HG03066 (cell line): ENCODE measurements around the gene NDUFV1.
"Not testable (repeated sequence)": the region's sequence is repeated elsewhere in the genome, so short reads cannot be mapped to it uniquely, and the experiment has no call there.

Experiments used
- ATAC-seq: cut with Tn5 transposase; IDR thresholded peaks from one replicate; pipeline ENCODE4 v1.9.1; 2021; ENCODE audit warnings: low read depth; ENCODE audit not compliant: unreplicated experiment

NDUFV1 gene

GRCh38 chr11:67585911-67586310 lies 20.8 kb upstream of the NDUFV1 start:
- ATAC-seq, result no peak

GRCh38 chr11:67586568-67587250 lies 20.0 kb upstream of the NDUFV1 start:
- no peak for ATAC-seq

GRCh38 chr11:67588136-67588503 lies 18.6 kb upstream of the NDUFV1 start:
- no peak for ATAC-seq

- ATAC-seq, result not testable (repeated sequence)
These were observed 17.8 kb upstream of the NDUFV1 start for GRCh38 chr11:67588899-67589415.

GRCh38 chr11:67592880-67593564 lies 13.7 kb upstream of the NDUFV1 start:
- ATAC-seq, result no peak

- ATAC-seq, result no peak
These were observed 13.2 kb upstream of the NDUFV1 start for GRCh38 chr11:67593565-67593905.

GRCh38 chr11:67594480-67594879 lies 12.3 kb upstream of the NDUFV1 start:
- no peak for ATAC-seq

- no peak for ATAC-seq
These were observed 9.9 kb upstream of the NDUFV1 start for GRCh38 chr11:67596753-67597300.

- ATAC-seq, result not testable (repeated sequence)
These were observed 9.3 kb upstream of the NDUFV1 start for GRCh38 chr11:67597458-67597857.

GRCh38 chr11:67597963-67598362 lies 8.8 kb upstream of the NDUFV1 start:
- ATAC-seq, result not testable (repeated sequence)

GRCh38 chr11:67599149-67599548 lies 7.6 kb upstream of the NDUFV1 start:
- no peak for ATAC-seq

- ATAC-seq, result peak; percentile 76
These were observed 6.3 kb upstream of the NDUFV1 start for GRCh38 chr11:67600324-67601029.

- ATAC-seq, result no peak
These were observed 5.6 kb upstream of the NDUFV1 start for GRCh38 chr11:67601098-67601497.

- not testable (repeated sequence) for ATAC-seq
These were observed 2.6 kb upstream of the NDUFV1 start for GRCh38 chr11:67604119-67604518.

- ATAC-seq, result no peak
These were observed 1.9 kb upstream of the NDUFV1 start for GRCh38 chr11:67604815-67605214.

GRCh38 chr11:67605231-67606011 lies 1.3 kb upstream of the NDUFV1 start:
- ATAC-seq, result no peak

- ATAC-seq, result no peak
These were observed 644 bp upstream of the NDUFV1 start for GRCh38 chr11:67606093-67606491.

- no peak for ATAC-seq
These were observed 771 bp downstream of the NDUFV1 start for GRCh38 chr11:67607507-67607906.

GRCh38 chr11:67608486-67608885 lies 1.8 kb downstream of the NDUFV1 start:
- no peak for ATAC-seq

GRCh38 chr11:67609316-67609715 lies 2.6 kb downstream of the NDUFV1 start:
- no peak for ATAC-seq
